HG03139 (cell line): ENCODE measurements around the gene NIN.
A peak's percentile ranks its signal among the peaks of the same experiment; 100 is the strongest.

Experiments
- ATAC-seq: cut with Tn5 transposase; IDR thresholded peaks from one replicate; pipeline ENCODE4 v1.9.1; 2021; ENCODE audit not compliant: unreplicated experiment

Gene NIN

GRCh38 chr14:50762931-50763300 lies 68.0 kb downstream of the NIN start:
- ATAC-seq: no peak

GRCh38 chr14:50762001-50762930 lies 68.7 kb downstream of the NIN start:
- peak; percentile 85 for ATAC-seq

- ATAC-seq: no peak
These were observed 71.0 kb downstream of the NIN start for GRCh38 chr14:50759800-50760543.

- no peak for ATAC-seq
These were observed 72.0 kb downstream of the NIN start for GRCh38 chr14:50758945-50759344.

- no peak for ATAC-seq
These were observed 72.7 kb downstream of the NIN start for GRCh38 chr14:50758305-50758704.

- ATAC-seq: no peak
These were observed 73.3 kb downstream of the NIN start for GRCh38 chr14:50757702-50758101.

GRCh38 chr14:50756300-50756699 lies 74.7 kb downstream of the NIN start:
- no peak for ATAC-seq

- no peak for ATAC-seq
These were observed 80.6 kb downstream of the NIN start for GRCh38 chr14:50750323-50750722.

- no peak for ATAC-seq
These were observed 85.4 kb downstream of the NIN start for GRCh38 chr14:50745401-50746058.

- no peak for ATAC-seq
These were observed 86.7 kb downstream of the NIN start for GRCh38 chr14:50744231-50744630.

- ATAC-seq: no peak
These were observed 89.4 kb downstream of the NIN start for GRCh38 chr14:50741567-50741966.

- ATAC-seq: no peak
These were observed 90.1 kb downstream of the NIN start for GRCh38 chr14:50740856-50741255.

- ATAC-seq: no peak
These were observed 91.8 kb downstream of the NIN start for GRCh38 chr14:50739186-50739585.

GRCh38 chr14:50736932-50737419 lies 94.0 kb downstream of the NIN start:
- ATAC-seq: peak; percentile 85

GRCh38 chr14:50734950-50735695 lies 95.8 kb downstream of the NIN start:
- no peak for ATAC-seq

GRCh38 chr14:50733494-50733893 lies 97.5 kb downstream of the NIN start:
- ATAC-seq: no peak

GRCh38 chr14:50728836-50729235 lies 102.1 kb downstream of the NIN start:
- ATAC-seq: no peak

- ATAC-seq: no peak
These were observed 104.4 kb downstream of the NIN start for GRCh38 chr14:50726372-50727107.

GRCh38 chr14:50725761-50726160 lies 105.2 kb downstream of the NIN start:
- ATAC-seq: no peak
